Astrocyte of the cerebellum (primary cell): ENCODE measurements around the gene KAT2B.

ENCODE experiments used
- DNase-seq: peaks from one replicate; pipeline ENCODE4 v3.0.0-alpha.2; 2011; ENCODE audit warnings: low read depth
- H3K4me3 ChIP-seq: 2 replicates; pipeline ENCODE4 v1.5.1; 2011; ENCODE audit warnings: mild to moderate bottlenecking, low read depth, low read length, moderate library complexity
- CTCF ChIP-seq: IDR thresholded peaks from 2 replicates; pipeline ENCODE4 v1.5.1; 2012; ENCODE audit warnings: low read length, low read depth, moderate library complexity, mild to moderate bottlenecking; ENCODE audit errors: missing control alignments
- in situ Hi-C: cut with HindIII; loops from 2 replicates; pipeline ENCODE4 v1.10.0; 2017; ENCODE audit warnings: low sequenced_read_pairs

KAT2B gene

DNA sequence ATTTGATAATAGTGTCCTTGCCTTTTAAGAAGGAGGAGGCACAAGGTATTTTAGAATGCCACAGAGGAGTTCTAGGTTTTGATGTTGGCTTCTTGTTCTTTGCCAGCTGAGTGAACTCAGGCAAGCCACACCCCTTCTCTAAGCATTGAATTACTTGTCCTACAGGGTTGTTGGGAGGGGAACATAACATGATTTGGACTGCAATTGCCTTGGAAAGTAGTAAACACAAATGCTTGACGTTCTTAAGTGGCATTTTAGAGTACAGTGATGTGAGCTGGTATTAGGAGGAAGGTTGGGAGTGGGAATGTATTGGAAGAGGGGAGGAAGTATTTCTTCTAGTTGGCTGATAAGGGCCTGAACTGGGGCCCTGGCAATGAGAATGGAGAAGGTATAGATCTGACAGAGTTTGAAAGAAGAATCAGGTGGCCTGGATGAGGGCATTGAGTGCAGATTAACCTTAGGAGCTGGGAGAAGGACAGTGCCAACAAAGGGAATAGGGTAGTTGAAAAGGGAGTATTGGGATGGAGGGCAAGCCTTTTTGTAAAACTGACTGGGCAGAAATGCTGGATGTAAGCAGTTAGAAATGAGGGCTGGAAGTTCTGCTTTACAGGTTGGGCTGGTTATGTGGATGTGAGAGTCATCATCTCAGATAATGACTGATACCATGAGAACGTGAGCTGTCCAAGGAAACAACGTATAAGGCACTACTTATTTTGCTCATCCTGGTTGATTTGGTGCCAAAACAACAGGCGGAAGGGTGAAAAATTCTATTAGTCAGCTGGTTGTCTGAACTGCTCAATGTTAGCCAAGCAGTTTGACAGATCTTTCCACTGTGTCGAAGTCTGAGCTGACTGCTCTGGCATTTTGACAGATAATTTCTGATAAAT, 16.7 kb downstream of the KAT2B start:
- DNase-seq: no peak
- no peak overlapping the region for H3K4me3 ChIP-seq
- in situ Hi-C loops: no loop called here
- no peak for TF ChIP-seq CTCF

DNA sequence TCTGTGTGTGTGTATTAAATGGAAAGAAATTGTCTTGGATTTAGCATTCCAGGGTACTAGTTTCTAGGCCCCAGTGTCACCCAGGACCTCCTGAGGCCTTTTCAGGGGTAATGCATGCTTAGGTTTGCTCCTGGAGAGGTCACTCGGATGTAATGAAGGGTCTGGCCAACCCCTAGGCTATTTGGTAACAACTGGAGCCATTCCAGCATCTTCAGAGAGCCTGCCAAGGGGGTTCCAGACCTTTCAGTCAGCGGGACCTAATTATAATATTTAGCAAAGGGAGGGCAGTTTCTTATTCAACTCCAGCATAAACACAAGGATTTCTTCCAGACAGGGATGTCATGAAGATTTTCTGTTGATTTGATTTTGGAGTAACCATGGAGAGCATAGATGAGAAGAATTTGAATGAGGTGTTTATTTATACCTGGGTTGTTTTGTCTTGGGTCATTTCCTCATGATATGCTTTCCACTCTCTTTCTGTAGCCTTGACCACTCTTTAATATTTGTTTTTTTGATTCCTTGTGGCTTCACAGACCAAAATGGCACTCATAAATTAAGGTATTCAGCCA, 17.4 kb downstream of the KAT2B start:
- no peak overlapping the region for H3K4me3 ChIP-seq
- in situ Hi-C loops: no loop called here
- no peak for TF ChIP-seq CTCF
- no peak for DNase-seq

GRCh38 chr3:20059929-20060328, 19.7 kb downstream of the KAT2B start:
- in situ Hi-C loops: no loop called here

DNA sequence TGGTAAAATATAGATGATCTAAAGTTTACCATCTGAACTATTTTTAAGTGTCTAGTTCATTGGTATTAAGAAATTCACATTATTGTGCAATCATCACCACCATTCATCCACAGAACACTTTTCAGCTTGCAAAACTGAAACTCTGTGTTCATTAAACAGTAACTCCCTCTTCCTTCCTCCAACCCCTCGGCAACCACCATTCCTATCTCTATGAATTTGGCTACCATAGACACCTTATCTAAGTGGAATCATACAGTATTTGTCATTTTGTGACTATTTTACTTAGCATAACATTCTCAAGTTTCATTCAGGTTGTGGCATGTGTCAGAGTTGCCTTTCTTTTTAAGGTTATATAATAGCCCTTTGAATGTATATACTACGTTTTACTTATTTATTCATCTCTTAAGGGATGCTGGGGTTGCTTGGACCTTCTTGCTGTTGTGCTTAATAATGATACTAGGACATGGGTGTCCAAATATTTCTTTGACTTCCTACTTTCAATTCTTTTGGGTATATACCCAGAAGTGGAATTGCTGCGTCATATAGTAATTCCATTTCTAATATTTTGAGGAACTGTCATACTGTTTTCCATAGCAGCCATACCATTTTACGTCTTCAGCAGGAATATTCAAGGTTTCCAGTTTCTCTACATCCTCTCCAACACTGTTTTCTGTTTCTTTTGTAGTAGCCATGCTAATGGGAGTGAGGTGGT, 20.9 kb downstream of the KAT2B start:
- TF ChIP-seq CTCF: no peak
- in situ Hi-C loops: no loop called here
- DNase-seq: no peak
- H3K4me3 ChIP-seq: no peak overlapping the region

More at GRCh38 chr3:20059929-20060328, 19.7 kb downstream of the KAT2B start:
- no peak for DNase-seq
- no peak overlapping the region for H3K4me3 ChIP-seq
- no peak for TF ChIP-seq CTCF

DNA sequence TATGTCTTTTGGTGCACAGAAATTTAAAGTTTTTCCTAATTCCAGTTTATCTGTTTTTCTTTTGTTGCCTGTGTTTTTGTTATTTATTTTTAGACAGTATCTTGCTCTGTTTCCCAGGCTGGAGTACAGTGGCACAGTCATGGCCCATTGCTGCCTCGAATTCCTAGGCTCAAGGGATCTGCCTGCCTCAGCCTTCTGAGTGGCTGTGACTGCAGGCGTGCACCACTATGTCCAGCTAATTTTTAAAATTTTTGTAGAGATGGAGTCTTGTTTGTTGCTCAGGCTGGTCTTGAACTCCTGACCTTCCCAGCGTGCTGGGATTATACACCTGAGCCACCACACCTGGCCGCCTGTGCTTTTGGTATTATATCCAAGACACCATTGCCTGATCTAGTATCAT, 22.8 kb downstream of the KAT2B start:
- in situ Hi-C loops: no loop called here
- no peak for TF ChIP-seq CTCF
- DNase-seq: no peak
- H3K4me3 ChIP-seq: no peak overlapping the region

DNA sequence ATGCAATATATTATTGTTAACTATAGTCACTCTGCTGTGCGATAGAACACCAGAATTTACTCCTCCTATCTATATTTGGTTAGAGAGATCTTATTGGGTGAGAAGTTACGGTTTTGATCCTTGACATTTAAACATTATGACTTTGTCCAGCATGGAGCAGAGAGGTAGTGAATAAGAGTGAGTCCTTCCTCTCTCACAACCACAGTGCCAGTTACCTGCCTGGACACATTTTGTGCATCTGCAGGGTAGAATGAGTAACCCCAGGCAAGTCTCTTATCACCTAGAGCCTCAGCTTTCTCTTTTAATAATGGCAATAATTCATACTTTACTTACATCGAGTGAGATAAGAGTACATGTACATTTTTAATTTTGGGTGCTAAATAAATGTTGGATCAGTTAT, 24.1 kb downstream of the KAT2B start:
- H3K4me3 ChIP-seq: no peak overlapping the region
- DNase-seq: no peak
- in situ Hi-C loops: no loop called here
- no peak for TF ChIP-seq CTCF
